Stimulated activated CD8-positive, alpha-beta memory T cell treated with anti-CD3 and anti-CD28 coated beads, Interleukin-15, amount 100 ng/mL, for 1 hour (primary cell): ENCODE data around the gene SERPINE1.

Experiments
- DNase-seq: peaks from one replicate; pipeline ENCODE4 v3.0.0-alpha.2; 2020; ENCODE audit warnings: low read depth

Gene SERPINE1

DNA sequence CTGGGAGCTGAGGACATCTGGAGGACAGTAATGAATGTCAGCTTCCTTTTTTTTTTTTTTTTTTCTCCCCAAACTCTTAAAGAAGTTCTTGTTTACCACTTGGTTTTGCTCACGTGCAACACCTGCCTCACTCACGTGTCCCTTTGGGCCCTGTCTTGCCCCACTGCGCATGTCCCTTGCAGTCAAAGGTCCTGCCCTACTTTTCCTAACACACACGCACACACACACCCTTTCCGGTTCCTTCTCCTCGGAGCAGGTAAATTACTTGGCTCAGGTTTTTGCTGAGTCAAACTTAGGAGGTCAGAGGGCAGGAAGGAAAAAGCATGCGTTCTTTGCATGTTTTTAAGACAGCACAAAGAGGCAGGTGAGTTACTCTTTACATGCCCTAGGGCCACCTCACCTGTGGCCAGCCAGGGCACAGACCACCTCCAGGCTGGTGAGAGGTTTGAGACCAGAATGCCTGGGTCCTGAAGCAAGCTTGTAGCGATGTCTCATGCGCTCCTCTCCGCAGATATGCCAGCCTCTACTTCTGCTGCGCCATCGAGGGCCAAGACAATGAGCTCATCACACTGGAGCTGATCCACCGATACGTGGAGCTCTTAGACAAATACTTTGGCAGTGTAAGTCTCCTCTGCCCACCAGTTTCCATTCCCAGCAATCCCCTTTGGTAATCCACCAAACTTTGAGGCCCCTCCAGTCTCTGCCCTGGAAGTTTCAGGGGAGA is 30.1 kb downstream of the SERPINE1 start:
- DNase-seq, result no peak

DNA sequence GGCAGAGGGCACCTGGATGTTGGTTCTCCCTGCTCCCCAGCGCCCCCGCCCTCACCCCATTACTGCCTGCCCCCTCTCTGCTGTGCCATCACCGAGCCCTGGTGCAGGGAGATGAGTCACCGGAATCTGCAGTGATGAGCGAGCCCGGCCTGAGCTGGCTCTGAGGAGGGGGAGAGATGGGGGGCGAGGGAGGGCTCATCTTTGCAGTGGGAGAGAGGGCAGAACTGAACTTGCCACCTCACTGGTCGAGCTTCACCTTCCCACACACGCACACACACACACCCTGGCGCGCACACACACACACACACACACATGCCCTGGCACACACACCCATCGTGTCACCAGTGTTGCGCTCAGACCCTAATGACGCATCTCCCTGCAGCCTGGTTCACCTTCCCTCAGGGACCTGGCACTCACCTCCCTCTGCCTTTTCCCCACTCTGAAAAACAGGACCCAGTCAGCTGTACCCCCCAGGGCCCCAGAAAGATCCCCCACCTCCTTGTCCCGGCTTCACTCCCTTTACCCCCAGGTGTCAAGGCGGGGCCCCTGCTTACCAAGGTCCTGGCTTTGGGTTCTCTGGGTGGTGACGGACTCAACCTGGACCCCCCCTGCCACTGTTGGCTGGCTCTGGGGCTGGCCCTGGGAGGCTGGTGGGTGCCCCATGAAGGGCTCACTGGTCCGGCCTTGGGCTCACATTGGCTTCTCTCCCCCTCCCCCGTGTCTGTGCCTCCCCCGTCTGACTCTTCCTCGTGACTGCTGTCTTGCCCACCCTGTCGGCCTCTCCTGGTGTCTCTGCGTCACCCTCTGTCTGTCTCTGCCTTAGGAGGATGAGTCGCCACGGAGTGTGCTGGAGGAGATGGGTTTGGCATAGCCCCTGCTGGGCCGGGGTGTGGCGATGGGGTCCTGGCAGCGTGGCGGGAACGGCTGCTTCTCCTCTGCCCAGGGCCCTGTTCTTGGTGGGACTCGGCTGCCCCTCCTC is 33.1 kb downstream of the SERPINE1 start:
- DNase-seq, result no peak

DNA sequence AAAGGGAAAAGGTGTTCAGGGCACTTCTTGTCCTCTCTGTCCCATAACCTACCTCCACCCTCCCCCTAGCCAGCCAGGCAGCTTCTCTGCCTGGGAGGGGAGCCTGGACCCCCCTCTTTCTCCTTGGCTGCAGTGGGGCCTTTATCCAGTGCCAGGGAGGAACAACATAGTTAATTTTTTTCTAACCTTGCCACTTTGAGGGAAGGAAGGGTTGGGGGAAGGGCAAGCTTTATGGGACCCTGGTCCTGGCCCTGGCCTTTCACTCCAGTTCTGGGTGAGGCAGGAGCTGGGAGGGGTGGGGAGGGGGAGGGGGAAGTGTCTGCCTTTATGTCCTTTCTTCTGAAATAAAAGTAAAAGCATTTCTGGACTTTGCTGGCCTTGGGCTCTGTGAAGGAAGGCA is 34.0 kb downstream of the SERPINE1 start:
- no peak for DNase-seq

DNA sequence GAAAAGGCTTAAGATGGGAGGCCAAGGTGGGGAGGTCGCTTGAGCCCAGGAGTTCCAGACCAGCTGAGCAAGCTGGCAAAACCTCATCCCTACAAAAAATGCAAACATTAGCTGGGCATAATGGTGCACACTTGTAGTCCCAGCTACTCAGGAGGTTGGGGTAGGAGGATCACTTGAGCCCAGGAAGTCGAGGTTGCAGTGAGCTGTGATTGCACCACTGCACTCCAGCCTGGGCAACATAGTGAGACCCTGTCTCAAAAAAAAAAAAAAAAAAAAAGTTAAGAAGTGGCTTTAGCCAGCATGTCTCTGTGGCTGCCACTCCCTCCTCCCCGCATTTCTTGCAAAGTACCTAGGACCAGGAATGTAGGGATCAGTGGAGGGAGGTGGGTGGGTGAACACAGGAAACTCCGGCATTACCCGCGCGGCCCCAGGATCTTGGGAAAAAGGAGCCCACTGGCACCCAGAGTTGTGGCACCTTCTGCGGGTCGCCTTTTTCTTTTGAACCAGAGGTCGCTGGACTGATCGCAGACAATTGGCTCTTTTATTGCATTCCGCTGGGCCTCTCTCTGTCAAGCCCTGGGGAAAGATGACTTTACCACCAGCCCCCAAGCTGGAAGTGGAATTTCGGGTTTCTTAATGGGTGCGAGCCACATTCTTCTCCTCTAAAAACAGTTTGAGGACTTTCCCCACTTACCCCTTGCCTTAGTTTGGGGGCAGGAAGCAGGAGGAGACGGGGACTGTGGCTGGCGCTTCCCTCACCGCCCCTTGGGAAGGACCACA is 35.0 kb downstream of the SERPINE1 start:
- no peak for DNase-seq

DNA sequence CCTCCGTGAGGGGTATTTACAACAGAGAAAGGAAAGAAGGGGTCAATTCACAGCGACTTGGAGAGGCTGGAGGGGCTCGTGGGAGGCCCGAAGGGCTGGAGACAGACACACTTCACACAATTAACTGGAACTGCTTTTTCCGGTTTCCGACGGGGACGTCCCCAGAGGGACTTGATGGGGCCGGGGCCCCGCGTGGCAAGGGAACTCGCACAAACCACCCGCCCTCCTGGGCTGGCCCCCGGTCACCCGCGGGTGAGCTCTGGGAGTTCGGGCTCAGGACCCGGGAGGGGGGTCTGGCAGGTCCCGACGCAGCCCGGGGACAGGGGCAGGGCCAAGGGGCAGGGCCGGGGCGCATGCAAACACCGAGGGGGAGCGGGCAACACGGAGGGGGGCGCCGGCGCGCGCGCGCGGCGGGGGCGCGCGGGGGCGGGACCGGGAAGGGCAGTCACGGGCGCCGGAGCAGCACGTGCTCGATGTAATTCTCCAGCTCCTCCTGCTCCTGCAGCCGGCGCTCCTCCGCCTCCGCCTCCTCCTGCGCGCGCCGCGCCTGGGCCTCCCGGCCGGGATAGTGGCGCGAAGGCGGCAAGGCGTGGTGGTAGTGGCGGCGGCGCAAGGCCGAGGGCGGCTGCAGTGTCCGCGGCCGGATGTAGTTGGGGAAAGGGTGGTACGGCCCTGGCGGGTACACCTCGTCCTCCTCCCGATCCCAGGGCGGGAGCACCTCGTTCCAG is 35.8 kb downstream of the SERPINE1 start:
- DNase-seq, result no peak

DNA sequence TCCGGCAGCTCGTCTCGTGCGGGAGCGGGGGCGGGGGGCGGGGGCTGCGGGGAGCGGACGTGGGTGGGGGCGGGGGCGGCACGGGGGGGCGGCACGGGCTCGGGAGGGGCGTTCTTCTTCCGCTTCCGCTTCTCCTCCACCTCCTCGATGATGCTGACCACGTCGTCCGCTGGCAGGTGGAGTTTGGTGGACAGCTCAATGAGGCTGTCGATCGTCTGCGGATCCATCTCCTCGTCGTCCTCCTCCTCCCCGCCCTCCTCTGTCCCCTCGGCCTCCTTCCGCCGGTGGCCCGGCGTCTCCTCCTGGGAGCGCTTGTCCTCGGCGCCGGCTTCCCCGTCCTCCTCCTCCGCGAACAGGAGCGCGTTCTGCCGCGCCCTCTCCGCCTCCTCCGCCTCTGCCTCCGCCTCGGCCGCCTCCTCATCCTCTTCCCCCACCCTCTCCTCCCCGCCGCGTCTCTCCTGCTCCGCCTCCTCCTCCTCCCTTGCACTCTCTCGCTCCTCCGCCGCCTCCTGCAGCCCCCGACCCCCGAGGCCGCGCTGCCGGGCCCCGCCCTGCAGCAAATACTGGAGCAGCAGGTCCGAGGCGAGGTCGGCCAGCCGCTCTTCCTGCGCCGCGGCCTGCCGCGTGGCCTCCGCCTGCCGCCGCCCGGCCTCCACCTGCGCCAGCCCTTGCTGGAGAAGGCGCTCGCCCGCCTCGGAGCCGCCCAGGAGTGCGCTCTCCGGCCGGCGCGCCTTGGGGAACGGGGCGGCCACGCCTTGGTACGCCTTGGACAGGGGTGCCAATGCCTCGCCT is 36.6 kb downstream of the SERPINE1 start:
- DNase-seq, result no peak

DNA sequence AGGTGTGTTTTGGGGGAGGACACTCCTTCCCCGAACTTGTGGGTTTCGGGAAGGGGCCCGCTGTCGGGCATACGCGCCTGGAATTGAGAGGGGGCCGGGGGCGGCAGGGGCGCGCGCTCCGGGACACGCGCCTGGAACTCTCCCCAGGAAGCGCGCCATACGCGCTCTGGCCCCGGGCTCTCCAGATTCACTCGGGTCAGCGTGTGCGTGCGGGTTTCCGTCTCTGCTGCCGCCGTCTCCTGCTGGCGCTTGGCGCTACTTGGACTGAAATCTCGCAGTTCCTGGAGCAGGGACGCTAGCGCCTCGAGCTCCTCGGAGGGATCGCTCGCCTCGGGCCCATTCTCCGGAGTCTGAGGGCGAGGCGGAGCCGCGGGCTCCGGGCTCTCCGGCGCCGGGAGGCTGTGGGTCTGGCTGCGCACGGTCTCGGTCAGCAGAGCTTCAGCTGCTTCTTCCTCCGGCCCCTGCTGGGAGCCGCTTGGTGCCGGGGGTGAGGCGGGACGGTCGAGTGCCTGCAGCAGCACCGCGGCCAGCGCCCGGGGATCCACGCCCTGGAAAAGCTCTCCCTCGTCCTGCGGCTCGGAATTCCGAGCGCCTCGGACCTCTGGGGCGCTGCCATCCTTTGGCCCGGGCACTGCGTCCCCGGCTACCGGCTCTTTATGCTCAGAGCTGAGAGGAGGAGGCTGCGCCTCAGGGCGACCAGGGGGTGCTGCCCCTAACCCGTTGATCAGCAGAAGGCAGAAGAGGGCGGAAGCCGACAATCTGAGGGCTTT is 37.4 kb downstream of the SERPINE1 start:
- DNase-seq, result no peak

DNA sequence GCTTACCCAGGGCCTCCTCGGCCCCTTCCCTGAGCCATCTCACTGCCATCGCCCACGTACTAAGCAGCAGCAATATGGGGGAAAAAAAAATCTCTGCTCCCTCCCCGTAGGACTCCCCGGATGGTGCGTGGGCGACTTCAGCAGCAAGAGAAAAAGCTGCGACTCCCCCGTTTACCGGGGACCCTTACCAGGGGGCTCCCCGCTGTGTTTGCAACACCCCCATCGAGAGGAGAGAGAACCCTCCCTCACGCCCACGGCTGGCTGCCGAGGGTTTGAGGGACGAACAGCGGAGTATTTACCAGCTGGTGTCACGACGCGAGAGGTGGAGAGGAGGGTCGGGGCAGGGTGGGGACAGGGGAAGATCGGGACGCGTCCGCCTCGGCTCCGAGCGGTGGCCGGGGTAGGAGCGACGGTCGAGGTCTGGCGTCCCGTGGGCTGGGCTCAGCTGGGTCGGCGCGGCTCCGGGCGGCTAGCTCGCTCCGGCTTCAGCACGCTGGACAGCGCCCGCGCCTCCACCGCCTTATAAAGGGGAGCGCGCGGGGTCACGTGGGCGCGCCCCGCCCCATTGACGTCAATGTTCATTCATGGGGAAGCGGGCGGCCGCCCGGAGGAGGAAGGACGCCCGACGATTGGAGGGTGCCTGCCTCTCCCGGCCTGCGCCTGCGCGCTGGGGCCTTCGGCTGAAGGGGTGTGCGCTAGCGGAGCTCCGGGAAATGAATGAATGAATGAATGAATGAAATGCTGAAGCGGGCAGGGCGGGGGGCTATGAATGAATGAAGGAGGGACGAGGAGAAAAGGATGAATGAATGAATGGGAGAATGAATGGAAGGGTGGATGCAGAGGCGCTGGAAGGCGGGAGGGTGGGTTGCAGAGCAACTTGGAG is 38.4 kb downstream of the SERPINE1 start, which contains the start of gene VGF:
Gene VGF (minus strand): TSS at position 495 of the 883 bp plus-strand sequence. CDS start 726 bp downstream, outside the sequence.
- DNase-seq, result peak; percentile 75

DNA sequence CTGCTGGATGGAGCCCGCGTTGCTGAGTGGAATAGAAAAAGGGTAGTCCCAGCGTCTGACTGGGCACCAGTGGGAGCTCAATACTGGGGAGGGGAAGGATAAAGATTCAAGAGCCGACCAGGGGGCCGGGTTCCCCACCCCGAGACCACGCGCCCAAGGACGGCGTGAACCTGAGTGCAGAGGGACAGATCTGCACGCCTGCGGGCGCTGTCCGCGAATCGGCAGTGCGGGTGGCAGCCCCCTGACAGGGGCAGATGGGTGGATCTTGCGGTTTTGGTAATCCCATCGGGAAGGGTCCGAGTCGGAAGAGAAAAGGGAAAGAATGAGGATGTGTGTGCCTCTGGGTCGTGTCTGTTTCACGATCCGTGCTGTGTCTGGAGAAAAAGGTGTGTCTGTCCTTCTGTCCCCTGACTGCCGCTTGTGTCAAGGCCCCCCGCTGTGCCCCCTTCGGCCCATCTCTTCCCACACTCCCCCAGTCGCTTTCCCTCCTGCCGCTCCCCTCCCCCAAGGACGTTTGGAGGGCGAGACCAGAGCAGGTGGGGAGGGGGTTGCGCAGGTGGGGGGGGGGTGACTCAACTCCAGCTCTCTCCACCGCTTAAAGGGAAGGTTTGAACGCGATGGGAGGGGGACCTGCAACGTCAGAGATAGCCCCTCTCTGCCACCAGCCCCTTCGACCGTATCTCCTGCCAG is 39.2 kb downstream of the SERPINE1 start:
- DNase-seq, result no peak

DNA sequence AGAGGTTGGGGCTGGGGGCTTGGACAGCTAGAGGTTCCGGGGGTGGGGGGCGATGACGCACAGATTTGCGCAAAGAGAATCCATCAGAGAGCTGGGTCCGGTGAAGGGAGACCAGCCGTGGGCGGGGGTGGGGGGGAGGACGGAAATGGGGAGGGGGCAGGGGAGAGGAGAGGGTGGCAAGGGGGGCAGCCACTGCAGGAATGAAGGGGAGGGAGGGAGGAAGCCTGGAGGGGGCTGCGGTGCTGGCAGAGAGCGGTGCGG is 39.7 kb downstream of the SERPINE1 start:
- no peak for DNase-seq

DNA sequence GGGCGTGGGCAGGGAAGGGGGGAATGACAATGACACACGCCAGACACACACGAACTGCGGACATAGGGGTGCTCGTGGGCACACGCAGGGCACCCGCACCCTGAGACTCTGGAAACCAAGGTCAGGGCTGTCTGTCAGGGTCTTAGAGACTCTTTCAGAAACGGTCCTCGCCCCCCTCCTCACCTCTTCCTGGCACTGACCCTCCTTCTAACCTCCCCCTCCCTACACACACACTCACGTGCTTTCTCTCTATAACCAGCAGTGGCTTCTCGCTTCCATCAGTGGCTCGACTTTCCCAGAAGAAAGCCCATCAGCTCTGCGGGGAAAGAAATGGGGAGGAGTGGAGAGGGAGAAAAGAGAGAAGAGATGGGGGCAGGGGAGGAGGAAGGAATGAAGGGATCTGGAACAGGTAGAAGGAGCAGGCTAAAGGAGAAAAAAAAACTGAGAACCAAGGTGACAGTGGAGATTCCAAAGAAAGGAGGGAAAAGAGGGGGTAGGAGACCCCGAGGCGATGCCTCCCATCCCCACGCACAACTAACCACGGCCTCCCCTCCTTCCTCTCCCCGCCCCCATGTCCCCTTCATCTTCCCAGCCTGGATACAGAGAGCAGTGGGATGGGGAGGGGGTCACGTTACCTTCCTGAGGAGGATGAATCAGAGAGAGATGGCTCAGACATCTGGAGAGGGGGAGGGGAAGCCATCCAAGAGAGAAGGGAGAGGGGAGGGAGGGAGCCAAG is 40.2 kb downstream of the SERPINE1 start:
- DNase-seq, result no peak

DNA sequence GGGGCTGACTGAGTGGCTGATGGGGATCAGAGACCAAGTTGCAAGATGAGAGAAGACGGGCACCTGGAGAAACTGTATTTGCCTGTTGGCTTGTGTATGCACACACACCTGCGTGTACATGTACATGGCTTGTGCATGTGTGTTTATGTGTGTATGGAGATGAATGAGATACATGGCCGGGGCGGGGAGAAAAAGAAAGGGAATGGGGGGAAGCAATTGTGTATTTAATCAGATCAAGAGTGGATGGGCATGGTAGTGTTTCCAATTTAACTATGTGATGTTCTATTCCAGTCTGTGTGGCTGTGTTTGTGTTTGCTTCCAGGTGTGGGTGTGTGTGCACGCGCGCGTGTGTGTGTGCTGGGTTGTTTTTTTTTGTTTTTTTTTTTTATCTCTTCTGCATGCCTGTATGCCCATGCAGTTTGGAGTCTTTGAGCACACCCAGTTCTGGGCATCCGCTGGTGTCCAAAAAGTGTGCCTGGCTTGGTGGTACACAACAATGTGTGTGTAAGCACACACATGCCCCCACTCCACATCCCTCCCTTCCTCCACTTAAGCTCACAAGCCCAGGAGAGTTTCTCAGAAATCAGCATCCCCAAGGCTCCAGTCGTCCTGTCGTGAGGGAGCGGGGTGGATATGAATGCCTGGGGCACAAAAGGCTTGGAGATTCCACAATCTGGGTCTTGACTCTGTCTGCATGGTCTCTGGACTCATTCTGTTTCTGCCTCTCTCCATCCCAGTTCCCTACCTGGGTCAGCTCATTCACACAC is 40.9 kb downstream of the SERPINE1 start:
- no peak for DNase-seq

DNA sequence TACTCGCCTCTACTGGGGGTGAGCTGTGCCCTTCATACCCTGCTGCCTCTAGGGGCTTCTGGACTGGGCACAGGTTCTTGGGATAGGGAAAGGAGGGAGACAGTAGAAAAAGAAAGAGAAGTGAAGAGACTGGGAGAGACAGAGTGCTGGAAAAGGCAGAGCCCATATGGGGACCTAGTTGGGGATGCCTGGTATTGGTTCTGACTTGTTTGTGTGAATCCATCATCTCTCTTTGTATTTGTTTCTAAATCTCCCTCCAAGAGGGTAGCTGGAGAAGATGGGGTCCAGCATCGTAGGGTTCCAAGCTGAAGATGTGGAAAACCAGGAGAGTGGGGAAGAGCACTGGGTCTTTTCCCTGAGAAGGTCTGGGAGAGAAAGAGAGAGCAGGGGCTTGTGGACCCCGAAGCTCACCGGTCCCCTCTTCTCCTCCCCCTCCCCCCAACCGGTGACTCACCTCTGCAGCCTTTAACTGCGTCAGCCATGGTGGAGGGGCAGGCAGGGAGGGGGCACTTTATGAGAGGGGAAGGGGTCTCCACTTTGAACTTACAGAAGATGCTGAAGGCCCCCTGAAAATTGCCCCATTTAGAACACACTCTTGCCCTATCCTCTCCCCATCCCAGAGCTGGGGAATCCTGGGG is 41.6 kb downstream of the SERPINE1 start:
- DNase-seq, result no peak

DNA sequence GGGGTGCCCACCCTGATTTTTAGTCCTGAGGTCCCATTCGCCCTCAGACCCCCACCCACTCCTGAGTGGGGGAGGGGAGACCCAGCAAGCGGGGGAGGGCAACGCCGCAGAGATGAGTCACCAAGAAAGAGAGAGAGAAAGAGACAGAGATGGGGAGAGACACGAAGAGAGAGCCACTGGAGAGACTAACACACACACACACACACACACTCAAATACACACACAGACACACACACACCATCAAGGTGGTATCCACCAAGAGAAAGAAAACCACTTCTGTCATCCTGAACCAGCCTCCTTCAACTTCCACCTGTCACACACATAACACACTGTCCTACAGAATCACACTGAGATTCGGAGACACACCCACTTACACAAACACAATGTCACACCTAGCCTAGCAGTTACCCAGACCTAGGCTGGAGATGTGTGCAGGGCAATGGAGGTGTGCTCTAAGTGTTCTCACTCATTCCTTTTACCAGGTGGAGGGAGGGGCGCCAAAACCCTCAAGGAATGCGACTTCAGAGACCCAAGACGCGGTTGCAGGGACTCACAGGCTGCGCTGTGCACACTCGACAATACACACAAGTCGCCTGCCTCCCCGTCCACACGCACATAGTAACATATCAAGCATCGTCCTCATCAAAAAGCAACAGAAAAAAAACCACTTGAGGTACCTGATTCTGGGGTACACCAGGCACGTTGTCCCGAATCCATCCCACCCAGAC is 42.4 kb downstream of the SERPINE1 start:
- DNase-seq, result no peak

DNA sequence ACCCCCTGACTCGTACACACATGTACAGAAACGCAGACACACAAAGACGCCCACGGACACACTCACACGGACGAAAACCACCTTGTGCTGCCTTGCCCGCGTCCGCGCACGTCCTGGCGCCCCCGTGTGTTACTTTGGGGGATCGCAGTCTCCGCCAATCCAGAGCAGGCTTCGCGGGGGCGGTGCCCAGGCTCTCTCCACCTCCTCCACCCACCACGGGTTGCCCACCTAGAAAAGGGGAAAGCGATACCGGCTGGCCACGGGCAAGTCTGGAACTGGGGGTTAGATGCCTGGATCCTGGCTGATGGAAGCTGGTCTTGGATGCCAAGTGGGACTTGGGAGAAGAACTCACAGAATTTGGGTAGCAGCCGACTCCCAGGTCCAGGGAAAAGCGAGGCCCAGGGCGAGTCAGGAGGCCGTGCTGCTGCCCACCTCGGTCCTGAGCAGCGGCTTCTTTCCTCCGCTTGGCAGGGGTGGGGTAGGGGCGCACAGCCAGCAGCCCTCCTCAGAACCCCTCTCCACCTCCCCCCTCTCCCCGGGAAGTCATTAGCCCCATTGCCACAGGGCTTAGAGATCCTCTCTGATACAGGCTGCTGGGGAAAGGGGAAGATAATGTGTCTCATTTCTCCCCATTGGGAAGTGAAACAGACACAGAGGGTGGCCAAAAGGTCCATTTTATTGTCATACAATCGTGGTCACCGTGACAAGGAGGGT is 43.1 kb downstream of the SERPINE1 start:
- peak; percentile 70 for DNase-seq
